ENCODE measurements around the gene PNPO.
"Not testable (repeated sequence)": the region's sequence is repeated elsewhere in the genome, so short reads cannot be mapped to it uniquely, and the experiment has no call there.

PNPO gene

DNA sequence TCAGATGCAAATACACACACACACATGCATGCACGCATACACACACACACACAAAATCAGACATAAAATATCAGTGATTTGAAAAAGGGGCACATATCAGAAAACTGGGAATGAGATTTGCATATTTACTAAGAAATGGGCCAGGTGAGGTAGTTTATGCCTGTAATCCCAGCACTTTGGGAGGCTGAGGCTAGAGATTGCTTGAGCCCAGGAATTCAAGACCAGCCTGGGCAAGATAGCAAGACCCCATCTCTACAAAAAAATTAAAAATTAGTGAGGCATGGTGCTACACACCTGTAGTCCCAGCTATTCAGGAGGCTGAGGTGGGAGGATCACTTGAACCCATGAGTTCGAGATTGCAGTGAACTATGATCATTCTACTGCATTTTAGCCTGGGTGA lies 22.4 kb upstream of the PNPO start:
- DNase-seq: no peak

DNA sequence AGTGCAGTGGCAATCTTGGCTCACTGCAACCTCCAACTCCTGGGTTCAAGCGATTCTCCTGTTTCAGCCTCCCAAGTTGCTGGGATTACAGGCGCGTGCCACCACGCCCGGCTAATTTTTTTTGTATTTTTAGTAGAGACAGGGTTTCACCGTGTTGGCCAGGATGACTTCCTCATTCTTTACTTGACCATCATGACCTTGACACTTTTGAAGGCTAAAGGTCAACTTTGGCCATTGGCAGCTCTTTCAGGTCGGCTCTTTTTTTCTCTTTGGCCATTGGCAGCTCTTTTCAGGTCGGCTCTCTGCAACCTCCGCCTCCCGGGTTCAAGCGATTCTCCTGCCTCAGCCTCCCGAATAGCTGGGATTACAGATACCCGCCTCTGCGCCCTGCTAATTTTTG lies 21.5 kb upstream of the PNPO start:
- DNase-seq: not testable (repeated sequence)

DNA sequence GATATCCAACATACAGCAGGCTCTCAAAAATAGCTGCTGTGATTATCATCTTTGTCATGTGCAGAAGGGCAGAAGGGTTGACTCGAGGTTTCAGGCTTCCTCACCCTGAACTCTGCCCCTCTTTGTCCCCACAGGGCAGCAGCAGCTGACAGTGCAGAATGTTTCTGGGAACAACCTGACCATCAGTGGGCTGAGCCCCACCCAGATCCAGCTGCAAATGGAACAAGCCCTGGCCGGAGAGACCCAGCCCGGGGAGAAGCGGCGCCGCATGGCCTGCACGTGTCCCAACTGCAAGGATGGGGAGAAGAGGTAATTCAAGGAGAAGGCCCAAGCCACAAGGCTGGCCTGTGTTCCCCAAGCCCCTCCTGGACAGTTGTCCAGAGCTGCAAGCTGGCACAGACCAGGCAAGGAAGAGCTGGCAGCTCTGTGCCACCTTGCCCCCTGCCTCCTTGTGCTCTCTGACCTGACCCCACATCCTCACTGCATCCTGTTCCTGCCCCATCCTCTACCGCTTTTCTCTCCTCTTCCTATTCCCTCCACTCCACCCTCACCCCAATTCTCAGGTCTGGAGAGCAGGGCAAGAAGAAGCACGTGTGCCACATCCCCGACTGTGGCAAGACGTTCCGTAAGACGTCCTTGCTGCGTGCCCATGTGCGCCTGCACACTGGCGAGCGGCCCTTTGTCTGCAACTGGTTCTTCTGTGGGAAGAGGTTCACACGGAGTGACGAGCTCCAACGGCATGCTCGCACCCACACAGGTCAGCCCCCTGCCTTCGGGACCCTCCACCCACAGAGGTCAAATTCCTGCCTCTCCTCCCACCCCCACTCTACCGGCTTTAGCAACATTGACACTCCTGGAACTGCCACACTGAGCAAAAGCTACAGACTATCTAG lies 16.3 kb upstream of the PNPO start:
- DNase-seq: no peak

DNA sequence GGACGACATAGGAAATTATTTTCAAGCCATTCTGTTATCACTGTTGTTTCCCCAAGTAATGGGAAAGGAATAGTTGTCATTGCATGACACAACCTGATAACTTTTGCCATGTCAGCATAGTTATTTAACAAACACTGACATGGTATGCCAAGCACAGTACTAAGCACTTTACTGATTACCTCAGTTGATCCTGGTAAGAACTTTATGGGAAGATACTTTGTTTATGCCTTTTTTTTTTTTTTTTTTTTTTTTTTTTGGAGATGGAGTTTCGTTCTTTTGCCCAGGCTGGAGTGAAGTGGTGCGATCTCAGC lies 15.7 kb upstream of the PNPO start:
- no peak for DNase-seq

DNA sequence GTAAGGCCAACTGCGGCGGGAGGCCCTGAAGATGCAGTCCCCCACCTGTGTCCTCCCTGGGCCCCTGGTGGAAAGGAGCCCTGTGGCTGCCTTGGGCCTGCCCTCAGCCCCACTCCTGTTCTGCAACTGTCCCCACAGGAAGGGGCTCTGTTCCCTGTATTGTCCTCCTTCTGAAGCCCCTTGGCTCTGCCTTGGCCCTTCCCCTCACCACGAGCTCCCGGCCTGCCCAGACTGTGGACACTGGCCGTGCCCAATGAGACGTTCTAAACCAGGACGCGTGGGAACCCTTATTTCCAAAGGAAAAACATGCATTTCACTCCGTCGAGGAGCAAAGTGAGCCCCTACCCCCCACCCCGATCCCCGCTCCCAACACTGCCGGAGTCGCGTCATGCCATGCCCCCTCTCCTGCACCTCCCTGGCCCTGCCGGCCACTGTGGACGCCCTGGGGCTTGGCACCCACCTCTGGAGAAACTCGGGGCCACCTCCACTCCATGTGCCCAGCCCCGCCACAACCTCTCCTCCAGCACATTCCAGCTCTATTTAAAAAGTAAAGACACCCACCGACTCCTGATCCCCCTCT lies 13.5 kb upstream of the PNPO start:
- no peak for DNase-seq

DNA sequence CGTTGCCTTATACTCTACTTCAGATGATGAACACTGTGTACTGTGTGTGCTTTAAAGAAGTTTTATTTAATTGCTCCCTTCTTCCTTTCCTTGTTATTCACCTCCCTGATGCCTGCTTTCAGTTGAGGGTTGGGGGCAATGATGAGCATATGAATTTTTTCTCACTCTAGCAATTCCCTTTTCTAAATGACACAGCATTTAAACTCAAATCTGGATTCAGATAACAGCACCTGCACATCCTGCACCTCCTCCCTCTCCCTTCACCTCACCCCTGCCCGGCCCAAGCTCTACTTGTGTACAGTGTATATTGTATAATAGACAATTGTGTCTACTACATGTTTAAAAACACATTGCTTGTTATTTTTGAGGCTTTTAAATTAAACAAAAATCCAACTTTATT lies 13.0 kb upstream of the PNPO start:
- DNase-seq: no peak

DNA sequence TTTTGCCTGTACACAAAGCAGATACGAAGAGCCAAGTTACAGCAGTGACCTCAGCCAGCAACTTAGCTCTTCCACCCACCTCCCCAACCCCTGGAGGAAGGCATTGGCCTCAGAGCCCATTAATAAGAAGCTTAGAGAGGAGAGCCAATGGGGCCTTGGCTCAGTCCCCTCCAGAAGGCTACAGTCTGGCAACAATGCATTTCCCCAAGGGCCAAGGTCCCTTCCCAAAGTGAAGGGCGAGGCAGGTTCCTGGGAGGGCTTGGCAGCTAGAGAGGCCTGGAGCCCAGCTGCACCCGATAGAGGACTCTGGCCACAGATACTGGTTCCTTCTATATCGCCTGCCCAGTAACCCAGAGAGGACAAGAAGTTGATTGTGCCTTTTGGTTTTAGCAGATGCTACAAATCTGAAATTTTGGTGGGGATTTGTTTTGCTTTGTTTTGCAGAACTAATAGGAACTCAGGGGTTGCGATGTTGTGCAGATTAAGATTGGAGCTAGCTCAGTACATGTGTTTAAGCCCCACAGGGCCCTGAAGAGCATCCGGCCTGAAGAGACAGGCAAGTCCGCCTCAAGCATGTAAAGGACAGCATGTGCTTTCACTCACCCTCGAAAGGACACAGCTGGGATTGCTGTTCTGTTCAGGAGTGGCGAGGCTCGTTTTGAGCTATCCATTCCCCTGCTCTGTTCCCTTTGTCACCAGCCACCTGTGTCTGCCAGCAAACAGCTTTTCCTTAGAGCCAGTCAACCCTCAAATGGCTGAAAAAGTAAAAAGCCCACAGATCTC lies 12.0 kb upstream of the PNPO start:
- no peak for DNase-seq

DNA sequence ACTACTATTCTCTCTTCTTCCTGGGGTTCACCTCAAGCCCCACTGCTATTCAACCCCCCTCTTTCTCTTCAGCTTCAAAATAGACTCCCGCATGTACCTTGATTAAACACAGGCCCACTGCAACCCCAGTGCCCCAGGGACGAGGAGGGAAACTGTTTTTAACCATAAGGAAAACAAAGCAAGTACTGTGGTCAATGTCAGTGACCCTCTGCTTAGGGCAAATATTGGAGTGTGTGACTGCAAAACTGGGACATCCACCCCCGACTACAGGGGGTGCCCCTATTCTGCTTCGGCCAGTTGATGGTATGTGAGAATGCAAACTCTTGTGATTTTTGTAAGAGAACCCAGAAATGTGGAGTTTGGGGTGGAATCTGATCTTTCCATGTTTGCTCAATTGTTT lies 9.5 kb upstream of the PNPO start:
- no peak for DNase-seq

DNA sequence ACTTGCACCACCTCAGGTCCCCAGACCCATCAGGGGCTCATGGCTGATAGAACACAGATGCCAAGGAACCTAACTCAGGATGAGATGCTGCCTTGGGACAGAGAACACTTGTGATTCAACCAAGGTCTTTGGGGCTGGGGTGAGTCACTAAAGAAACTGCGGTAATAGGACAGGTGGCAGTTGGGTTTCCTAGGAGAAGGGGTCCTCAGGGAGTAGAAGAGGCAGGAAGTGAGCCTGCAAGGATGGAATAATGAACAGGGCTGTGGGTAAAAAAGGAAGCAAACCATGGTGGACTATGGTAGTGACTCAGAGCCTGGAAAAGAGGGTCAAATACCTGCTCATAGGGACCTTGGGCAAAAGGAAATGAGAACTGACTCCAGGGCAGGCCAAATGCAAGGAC lies 6.5 kb upstream of the PNPO start:
- DNase-seq: no peak

DNA sequence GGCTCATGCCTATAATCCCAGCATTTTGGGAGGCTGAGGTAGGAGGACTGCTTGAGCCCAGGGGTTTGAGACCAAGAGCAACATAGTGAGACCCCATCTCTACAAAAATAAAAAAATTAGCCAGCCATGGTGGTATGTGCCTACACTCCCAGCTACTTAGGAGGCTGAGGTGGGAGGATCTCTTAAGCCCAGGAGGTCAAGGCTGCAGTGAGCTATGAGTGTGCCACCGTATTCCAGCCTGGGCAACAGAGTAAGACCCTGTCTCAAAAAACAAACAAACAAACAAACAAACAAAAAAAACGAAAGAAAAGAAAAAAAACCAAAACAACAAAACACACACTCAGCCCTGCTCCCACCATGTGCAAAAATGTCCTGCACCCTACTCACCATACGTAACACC lies 5.9 kb upstream of the PNPO start:
- DNase-seq: not testable (repeated sequence)

DNA sequence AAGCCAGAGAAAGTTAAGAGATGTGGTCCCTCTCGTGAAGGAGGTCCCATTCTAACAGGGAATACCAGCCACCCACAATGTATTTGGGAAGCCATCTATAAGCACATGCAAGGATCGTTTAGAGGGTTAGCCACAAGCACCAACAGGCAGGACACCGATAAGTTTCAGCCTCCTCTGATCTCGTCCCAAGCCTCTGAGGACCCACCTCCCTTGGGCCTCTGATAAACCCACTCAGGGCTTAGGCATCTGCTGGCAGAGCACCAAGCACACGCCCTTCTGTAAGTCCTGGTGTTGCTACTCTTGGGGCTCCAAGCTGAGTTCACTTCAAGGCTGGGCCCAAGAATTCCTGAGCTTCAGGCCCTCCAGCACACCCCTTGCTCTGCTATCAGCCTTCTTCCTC lies 5.4 kb upstream of the PNPO start:
- DNase-seq: no peak

DNA sequence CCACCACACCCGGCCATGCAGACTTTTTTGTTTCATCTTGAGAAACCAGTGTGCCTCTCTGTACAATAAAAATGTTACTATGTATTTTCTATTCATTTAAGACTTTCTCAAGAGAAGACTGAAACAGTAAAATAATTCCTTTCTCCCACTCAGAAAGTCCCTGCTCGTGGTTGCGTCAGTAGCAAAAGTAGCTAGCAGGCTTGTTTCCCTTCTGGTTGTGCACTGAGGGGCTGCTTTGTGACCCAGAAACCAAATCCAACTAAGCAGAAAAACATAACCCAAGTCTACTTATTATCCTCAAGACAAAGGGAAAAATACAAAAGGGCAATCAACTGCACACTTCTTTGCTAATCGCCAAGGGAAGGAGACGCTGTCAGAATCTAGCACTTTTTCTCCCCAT lies 3.4 kb upstream of the PNPO start:
- no peak for DNase-seq

DNA sequence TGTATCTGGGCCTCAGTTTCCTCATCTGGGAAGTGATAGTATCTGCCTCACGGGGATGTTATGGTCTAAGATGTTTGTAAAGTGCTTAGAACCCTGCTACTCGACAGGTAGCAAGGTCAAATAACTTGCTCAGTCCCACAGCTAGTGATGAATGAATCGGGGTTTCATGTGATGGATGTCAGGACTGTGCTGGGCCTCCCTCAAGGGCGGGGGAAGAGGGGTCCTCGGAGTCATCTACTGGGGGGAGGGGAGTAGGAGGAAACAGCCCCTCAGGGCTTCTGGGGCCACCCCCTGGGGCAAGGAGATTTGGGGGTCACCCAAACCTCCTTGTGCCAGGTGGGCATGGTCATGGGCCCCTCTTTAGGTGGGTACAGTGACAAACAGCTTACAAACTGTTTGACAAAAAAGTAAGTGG lies 732 bp downstream of the PNPO start:
- DNase-seq: no peak

DNA sequence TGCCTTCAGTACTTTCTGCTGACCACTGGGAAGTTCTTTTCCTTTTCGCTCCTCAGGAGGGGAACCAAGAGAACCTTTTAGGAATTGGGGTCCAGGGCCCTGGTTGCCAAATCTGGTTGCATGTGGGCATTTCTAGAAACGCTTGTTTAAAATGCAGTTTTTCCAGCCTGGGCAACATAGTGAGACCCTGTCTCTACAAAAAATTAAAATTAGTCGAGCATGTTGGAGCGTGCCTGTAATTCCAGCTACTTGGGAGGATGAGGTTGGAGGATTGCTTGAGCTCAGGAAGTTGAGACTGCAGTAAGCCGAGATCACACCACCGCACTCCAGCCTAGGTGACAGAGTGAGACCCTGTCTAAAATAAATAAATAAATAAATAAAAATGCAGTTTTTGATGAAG lies 1.2 kb downstream of the PNPO start:
- no peak for DNase-seq

DNA sequence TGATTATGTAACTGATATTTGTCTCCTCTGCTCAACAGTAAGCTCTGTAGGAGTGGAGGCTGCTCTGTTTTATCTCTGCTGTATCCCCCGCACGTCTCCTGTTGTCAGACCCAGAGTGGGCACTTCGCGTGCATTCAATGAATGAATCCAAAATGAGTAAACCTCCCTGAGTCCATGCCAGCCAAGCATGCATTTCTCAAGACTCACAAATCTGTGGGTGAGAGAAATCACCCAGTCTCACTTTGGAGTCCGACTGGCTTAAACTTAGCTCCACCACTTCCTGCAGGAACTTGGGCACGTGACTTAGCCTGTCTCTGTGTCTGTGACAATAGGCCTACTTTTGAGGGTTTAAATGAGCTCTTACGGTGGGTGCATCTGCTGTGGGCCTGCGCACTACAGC lies 3.7 kb downstream of the PNPO start:
- no peak for DNase-seq

DNA sequence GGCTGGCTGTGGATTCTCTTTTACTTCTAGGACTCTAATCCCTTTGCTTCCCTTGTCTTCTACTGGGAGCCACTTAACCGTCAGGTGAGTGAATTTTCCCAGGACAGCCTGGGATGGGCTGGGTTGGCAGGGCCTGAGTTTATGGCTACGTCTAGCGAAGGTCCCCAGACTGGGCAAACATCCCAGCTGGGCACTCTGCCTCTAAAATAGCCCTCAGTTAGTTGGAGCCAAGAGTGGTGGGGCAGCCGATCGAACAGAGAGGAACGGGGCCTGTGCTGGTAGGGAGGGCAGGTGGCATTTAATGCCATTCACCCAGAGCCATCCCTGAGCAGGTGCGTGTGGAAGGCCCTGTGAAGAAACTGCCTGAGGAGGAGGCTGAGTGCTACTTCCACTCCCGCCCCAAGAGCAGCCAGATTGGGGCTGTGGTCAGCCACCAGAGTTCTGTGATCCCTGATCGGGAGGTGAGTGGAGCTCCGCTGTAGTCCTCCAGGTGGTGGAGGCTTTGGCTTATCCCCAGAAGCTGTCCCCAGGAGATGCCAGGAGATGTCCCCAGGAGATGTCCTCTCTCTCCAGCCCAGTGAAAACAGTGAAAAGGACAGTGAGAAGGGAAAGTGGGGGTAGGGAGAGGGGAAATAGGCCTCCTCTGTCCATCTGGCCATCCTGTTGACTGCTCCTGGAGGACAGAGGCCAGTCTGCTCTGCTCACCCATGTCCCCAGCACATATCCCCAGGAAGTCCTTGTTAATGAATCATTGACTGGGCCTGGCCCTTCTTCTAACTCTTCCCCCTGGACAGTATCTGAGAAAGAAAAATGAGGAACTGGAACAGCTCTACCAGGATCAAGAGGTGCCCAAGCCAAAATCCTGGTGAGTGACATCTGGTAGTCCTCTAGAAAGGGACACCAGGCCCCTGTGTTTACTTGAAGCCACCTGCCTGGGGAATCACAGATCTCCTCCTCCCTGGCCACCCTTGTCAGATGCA lies 4.4 kb downstream of the PNPO start:
- no peak for DNase-seq

DNA sequence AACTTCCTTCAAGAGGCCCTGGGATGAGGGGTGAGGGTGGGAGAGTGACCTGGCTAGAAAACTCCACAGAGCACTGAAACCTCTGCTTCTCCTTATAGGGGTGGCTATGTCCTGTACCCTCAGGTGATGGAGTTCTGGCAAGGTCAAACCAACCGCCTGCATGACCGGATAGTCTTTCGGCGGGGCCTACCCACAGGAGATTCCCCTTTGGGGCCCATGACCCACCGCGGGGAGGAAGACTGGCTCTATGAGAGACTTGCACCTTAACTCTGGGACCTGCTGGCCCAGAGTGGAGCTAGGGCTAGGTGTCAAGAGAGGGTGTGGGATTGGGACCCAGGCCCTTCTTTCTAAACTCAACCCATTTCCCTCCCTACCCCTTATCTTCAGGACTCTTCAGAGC lies 5.1 kb downstream of the PNPO start:
- no peak for DNase-seq

DNA sequence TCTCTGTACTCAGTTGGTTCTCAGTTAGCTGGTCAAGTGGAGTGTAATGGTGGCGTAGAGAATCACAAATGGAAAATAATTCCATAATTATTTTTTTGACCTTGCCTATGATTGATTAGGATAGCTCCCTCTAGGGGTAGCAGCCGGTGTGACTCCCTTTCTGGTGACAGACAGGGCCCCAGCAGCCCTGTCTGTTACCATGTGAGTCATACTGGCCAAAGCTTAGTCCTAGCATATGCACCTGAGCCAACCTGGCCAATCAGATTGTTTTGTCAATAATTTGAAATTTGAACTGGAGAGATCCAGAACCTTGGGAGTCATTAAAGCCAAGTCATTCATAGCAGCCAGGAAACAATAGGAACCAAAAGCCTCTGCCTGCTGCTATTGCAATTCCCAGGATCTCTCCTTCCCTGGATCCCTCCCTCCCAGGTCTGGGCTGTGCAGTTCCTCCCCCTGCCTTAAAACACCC lies 5.6 kb downstream of the PNPO start:
- peak; percentile 55 for DNase-seq

DNA sequence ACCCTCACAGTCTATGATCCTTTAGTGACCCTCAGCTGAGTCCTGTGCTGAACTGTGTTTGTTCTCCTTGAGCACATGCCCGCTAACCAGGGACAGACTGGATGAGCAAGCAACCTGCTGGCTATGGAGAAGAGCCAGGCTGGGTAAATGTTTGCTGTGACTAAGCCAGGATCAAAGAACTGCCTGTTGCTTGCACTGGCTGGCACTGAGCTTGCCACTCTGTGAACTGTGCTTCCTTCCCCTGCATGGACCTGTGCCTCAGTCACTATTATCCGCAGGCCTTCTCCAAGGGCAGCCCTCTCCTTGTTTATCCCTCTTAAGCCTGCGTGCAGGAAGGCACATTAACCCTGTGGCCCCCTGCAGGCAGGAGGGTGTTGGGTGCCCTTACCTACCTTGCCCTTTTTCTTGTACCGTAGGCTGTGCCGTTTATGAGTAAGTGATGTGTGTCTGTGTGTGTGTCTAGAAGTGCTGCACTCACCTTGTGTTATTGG lies 7.4 kb downstream of the PNPO start:
- DNase-seq: no peak

DNA sequence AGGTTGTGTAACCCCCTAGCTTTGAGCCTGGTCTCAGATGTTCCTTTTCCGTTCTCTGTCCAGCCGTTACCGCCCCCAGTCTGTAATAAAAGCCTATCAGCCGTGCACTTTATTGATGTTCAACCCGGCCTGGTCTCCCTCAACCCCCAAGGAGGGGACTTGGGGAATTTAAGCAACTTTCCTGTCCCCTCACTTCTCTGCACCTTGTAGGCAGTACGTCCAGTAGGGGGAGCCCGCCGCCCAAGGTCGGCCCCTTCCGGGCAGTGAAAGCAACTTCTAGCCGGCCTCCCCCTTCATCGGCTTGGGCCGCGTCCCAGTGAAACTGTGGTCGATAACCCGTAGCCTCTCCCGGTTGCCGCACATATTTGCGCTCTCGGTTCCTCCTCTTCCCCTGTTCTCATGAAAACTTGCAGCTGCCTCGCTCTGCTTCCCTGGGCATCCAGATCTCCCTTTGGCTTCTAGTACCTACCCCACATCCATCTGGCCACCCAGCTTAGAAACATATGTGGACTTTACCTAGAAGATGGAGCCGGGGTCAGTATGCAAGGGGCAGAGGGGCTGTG lies 7.9 kb downstream of the PNPO start:
- peak; percentile 74 for DNase-seq

DNA sequence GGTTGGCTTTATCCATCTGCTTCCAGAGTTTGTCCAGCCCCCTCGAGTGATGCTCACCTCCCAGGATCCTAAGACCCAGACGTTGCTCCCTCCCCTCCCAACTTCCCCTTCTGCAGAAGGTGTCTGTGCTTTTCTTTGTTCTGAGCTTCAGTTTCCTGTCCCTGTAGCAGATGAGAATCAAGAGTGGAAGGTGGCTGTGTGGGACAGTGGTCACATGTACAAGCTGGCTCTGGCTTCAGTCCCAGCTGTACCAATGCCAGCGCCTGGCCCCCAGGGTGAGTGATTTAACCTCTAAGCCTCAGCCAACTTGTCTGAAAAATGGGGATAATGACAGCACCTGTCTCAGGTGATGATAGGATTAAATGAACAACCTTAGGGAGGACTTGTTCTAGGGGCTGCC lies 8.6 kb downstream of the PNPO start:
- DNase-seq: no peak

DNA sequence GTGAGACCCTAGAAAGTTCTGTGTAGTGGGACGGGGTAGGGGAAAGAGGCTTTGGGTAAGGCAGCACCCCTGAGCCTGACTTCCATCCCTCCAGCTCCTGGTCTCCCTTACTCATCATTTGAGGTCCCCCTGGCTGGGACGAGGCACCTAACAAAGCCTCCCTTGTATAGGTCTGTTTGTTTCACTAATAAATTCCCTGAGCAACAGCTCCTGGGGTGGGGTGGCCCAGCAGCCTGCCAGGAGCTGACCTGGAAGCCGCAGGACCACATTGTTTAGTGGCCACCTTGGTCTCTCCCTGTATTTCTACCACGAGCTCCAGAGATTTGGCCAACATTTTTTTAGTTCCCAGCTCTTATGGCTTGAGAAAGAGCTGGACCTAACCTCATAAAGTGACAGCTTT lies 9.1 kb downstream of the PNPO start:
- DNase-seq: no peak

Data from NCI-H1105 treated with DMSO at 0.1 percent for 48 hours (cell line).